HCT116 (cell line): ENCODE results near the gene HERPUD1. TPM values are rescaled to one million over a fixed set of nuclear protein-coding genes. Genes with fewer than 3 reads are reported as not detected.

ENCODE experiments used
- ATAC-seq: fragments of 200-7000 bp; cut with Tn5 transposase; 2 replicates; pipeline ENCODE4 v1.9.1; 2020; ENCODE audit warnings: mild to moderate bottlenecking, moderate library complexity
- BruUV-seq: library from RNA; stranded (reverse); fragments of 400-500 nt; replicated peaks from 2 replicates; lab custom pipeline; 2021; lab: Mats Ljungman, UMichigan
- CTCF ChIA-PET: fragments of 300-600 bp; sonication (Branson Sonifier 250); formaldehyde crosslinking; loops from one replicate; lab custom pipeline; 2021; ENCODE audit warnings: antibody characterized with exemption; lab: Charles Lee
- POLR2A ChIA-PET: fragments of 300-600, 350-600 bp; sonication (Branson Sonifier 250); formaldehyde crosslinking; loops from one replicate; lab custom pipeline; 2021; ENCODE audit warnings: antibody characterized with exemption; lab: Charles Lee
- RAD21 ChIA-PET, 2 experiments: fragments of 300-600 bp; sonication (Branson Sonifier 250); formaldehyde crosslinking; loops; one replicate each; lab custom pipeline; 2023; ENCODE audit warnings: low total read pairs in 2 of 2; ENCODE audit not compliant: uncharacterized antibody in 2 of 2, unreplicated experiment in 2 of 2, low non-redundant PET in 1 of 2; lab: Charles Lee
- DNase-seq: peaks from one replicate; pipeline ENCODE4 v3.0.0-alpha.2; 2010; ENCODE audit warnings: low read depth, low spot score
- H2AFZ ChIP-seq: fragments of 200-600 bp; shearing (Covaris generic), sonication (generic); 2 replicates; pipeline ENCODE4 v1.6.1; 2017; ENCODE audit warnings: low read depth, mixed run types, mixed read lengths, antibody characterized with exemption, low read length; ENCODE audit not compliant: poor library complexity, severe bottlenecking
- H3K27ac ChIP-seq: 2 replicates; pipeline ENCODE4 v1.5.1; 2012; ENCODE audit warnings: low read depth, low read length
- H3K27me3 ChIP-seq: fragments of 200-600 bp; sonication (generic); 2 replicates; pipeline ENCODE4 v1.6.1; 2016; ENCODE audit warnings: mixed run types, low read length, mixed read lengths; ENCODE audit not compliant: insufficient read depth
- H3K36me3 ChIP-seq, 2 experiments: fragments of 200-500 bp in 1 of 2; fragments of 200-600 bp in 1 of 2; sonication (Bioruptor generic) in 1 of 2; sonication (generic) in 1 of 2; 2 replicates each; pipeline versions ENCODE4 v1.5.1 to v1.6.1; 2014 to 2016; ENCODE audit warnings: low read length in 2 of 2, inconsistent platforms in 1 of 2, mixed read lengths in 1 of 2, mixed run types in 1 of 2; ENCODE audit not compliant: insufficient read depth in 2 of 2, control insufficient read depth in 1 of 2
- H3K4me1 ChIP-seq, 2 experiments: fragments of 200-600 bp in 1 of 2; sonication (generic) in 1 of 2; 2 replicates each; pipeline versions ENCODE4 v1.5.1 to v1.6.1; 2012 to 2017; ENCODE audit warnings: low read length in 2 of 2, inconsistent platforms in 1 of 2, mild to moderate bottlenecking in 1 of 2, mixed read lengths in 1 of 2, mixed run types in 1 of 2, moderate library complexity in 1 of 2; ENCODE audit not compliant: insufficient read depth in 2 of 2, control insufficient read depth in 1 of 2
- H3K4me2 ChIP-seq: fragments of 200-600 bp; sonication (generic); 2 replicates; pipeline ENCODE4 v1.6.1; 2017; ENCODE audit warnings: mixed run types, low read length, mixed read lengths
- H3K4me3 ChIP-seq, 2 experiments: fragments of 200-600 bp in 1 of 2; sonication (generic) in 1 of 2; replicated peaks in 1 of 2; 2 replicates each; pipeline ENCODE4 v1.5.1; 2011 to 2016; ENCODE audit warnings: low read length in 2 of 2, control low read depth in 1 of 2, low read depth in 1 of 2, mild to moderate bottlenecking in 1 of 2, mixed read lengths in 1 of 2, mixed run types in 1 of 2
- H3K79me2 ChIP-seq: fragments of 200-600 bp; sonication (generic); 2 replicates; pipeline ENCODE4 v1.6.1; 2017; ENCODE audit warnings: mild to moderate bottlenecking, mixed run types, low read length, moderate library complexity, mixed read lengths; ENCODE audit not compliant: insufficient read depth
- H3K9ac ChIP-seq: fragments of 200-600 bp; sonication (generic); 2 replicates; pipeline ENCODE4 v1.6.1; 2016; ENCODE audit warnings: low read length, mixed read lengths
- H3K9me2 ChIP-seq: fragments of 200-600 bp; sonication (generic), shearing (Covaris generic); 2 replicates; pipeline ENCODE4 v1.6.1; 2017; ENCODE audit warnings: mixed run types, mild to moderate bottlenecking, moderate library complexity; ENCODE audit not compliant: insufficient read depth
- H3K9me3 ChIP-seq, 2 experiments: fragments of 200-500 bp in 1 of 2; fragments of 200-600 bp in 1 of 2; sonication (Bioruptor generic) in 1 of 2; sonication (generic) in 1 of 2; 2 replicates each; pipeline ENCODE4 v1.6.1; 2014 to 2017; ENCODE audit warnings: low read length in 2 of 2, mixed read lengths in 2 of 2, inconsistent platforms in 1 of 2, low read depth in 1 of 2, mild to moderate bottlenecking in 1 of 2, mixed run types in 1 of 2, moderate library complexity in 1 of 2; ENCODE audit not compliant: control insufficient read depth in 1 of 2, insufficient read depth in 1 of 2
- H4K20me1 ChIP-seq: fragments of 200-600 bp; sonication (generic), shearing (Covaris generic); 2 replicates; pipeline ENCODE4 v1.6.1; 2017; ENCODE audit warnings: mixed run types, mild to moderate bottlenecking, moderate library complexity; ENCODE audit not compliant: insufficient read depth
- ATF3 ChIP-seq: IDR thresholded peaks from 2 replicates; pipeline ENCODE4 v1.6.1; 2012
- CEBPB ChIP-seq: IDR thresholded peaks from 2 replicates; pipeline ENCODE4 v1.6.1; 2012; ENCODE audit warnings: low read depth
- EGR1 ChIP-seq: IDR thresholded peaks from 2 replicates; pipeline ENCODE4 v1.6.1; 2012; ENCODE audit warnings: low read depth
- FOSL1 ChIP-seq: IDR thresholded peaks from 2 replicates; pipeline ENCODE4 v1.6.1; 2012; ENCODE audit warnings: low read depth
- JUND ChIP-seq: IDR thresholded peaks from 2 replicates; pipeline ENCODE4 v1.6.1; 2012
- RAD21 ChIP-seq: IDR thresholded peaks from 2 replicates; pipeline ENCODE4 v1.6.1; 2012; ENCODE audit warnings: low read depth, mild to moderate bottlenecking
- SRF ChIP-seq: IDR thresholded peaks from 2 replicates; pipeline ENCODE4 v1.6.1; 2012; ENCODE audit warnings: low read depth
- intact Hi-C: fragments of 100-400 bp; cut with micrococcal nuclease; formaldehyde crosslinking; loops from 2 replicates; pipeline ENCODE4 v1.10.0; 2022
- total RNA-seq: library from RNA; stranded (reverse); gene quantifications from one replicate; pipeline ENCODE4 v1.2.1, GENCODE V29; 2021; ENCODE audit not compliant: unreplicated experiment
- TF ChIP-seq, protein P1 (sequence below): IDR thresholded peaks from 2 replicates; pipeline ENCODE4 v1.6.1; 2012; ENCODE audit warnings: low read depth

HERPUD1 gene
- total RNA-seq, 1 experiment from 2014 or later, result 113 TPM

DNA sequence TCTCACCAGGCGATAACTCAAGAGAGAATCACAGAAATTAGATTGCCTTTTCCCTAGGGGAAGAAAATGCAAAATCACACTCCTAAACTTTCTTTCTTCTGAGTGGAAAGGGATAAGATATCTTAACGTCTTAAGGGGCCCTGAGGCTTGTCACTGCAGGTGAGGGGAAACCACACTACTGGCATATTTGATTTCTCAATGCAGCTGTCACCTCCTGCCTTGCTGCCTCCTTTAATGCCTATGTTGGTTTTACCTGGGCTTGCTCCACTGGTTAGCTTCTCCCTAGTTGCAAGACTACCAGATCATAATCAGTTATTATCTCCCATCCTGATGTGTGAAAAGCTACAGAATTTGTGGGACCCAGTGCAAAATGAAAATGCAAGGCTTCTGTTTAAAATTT, 4.5 kb upstream of the HERPUD1 start:
- no peaks in the 10 kb centered on the region for H3K9me3 ChIP-seq
- peaks cover 7 to 10% of the 10 kb centered on the region in 2 experiments; a peak in 3 of 4 replicates for H3K4me1 ChIP-seq
- DNase-seq (no peak), ATAC-seq (no peak)
- H3K9me2 ChIP-seq, result no peaks in the 10 kb centered on the region
- no peaks in the 10 kb centered on the region for H3K36me3 ChIP-seq
- ChIA-PET RAD21 (no interaction called here), POLR2A (no interaction called here), CTCF (no interaction called here)
- H3K79me2 ChIP-seq, result peaks cover 4% of the 10 kb centered on the region
- H2AFZ ChIP-seq, result no peak overlapping the region
- TF ChIP-seq RAD21 (no peak), ATF3 (no peak), SRF (no peak), FOSL1 (no peak), EGR1 (no peak), CEBPB (no peak), JUND (no peak)
- TF ChIP-seq, protein P1, sequence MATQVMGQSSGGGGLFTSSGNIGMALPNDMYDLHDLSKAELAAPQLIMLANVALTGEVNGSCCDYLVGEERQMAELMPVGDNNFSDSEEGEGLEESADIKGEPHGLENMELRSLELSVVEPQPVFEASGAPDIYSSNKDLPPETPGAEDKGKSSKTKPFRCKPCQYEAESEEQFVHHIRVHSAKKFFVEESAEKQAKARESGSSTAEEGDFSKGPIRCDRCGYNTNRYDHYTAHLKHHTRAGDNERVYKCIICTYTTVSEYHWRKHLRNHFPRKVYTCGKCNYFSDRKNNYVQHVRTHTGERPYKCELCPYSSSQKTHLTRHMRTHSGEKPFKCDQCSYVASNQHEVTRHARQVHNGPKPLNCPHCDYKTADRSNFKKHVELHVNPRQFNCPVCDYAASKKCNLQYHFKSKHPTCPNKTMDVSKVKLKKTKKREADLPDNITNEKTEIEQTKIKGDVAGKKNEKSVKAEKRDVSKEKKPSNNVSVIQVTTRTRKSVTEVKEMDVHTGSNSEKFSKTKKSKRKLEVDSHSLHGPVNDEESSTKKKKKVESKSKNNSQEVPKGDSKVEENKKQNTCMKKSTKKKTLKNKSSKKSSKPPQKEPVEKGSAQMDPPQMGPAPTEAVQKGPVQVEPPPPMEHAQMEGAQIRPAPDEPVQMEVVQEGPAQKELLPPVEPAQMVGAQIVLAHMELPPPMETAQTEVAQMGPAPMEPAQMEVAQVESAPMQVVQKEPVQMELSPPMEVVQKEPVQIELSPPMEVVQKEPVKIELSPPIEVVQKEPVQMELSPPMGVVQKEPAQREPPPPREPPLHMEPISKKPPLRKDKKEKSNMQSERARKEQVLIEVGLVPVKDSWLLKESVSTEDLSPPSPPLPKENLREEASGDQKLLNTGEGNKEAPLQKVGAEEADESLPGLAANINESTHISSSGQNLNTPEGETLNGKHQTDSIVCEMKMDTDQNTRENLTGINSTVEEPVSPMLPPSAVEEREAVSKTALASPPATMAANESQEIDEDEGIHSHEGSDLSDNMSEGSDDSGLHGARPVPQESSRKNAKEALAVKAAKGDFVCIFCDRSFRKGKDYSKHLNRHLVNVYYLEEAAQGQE, result no peak
- no TSS peak for BruUV-seq
- no peaks in the 10 kb centered on the region for H3K27me3 ChIP-seq
- H3K27ac ChIP-seq, result no peak overlapping the region
- no peaks in the 10 kb centered on the region for H4K20me1 ChIP-seq
- no peak overlapping the region for H3K4me2 ChIP-seq
- H3K9ac ChIP-seq, result no peak overlapping the region
- H3K4me3 ChIP-seq, result no peak overlapping the region
- intact Hi-C loops, result no loop called here
